ENCODE measurements around the gene NFIB. TPM values are rescaled to one million over a fixed set of nuclear protein-coding genes. Genes with fewer than 3 reads are reported as not detected.

The NFIB gene
- total RNA-seq, 2 donors from 2014 or later, result 54.8 to 114 TPM

- DNase-seq (ENCODE audit: low spot score) (no peak), ATAC-seq (ENCODE audit: insufficient number of reproducible peaks, low FRiP score, low read depth) (no peak)
- no peak overlapping the region for H3K27ac ChIP-seq
- no peak overlapping the region for H3K4me3 ChIP-seq
- H3K36me3 ChIP-seq, result no peaks in the 10 kb centered on the region
- H3K4me1 ChIP-seq (ENCODE audit: control insufficient read depth in 1 of 2, low read depth in 2 of 2), result peaks cover 17 to 48% of the 10 kb centered on the region in 2 donors
- no peaks in the 10 kb centered on the region for H3K27me3 ChIP-seq (replicated peaks; ENCODE audit: insufficient read depth)
- no peaks in the 10 kb centered on the region for H3K9me3 ChIP-seq
- TF ChIP-seq CTCF (IDR thresholded peaks at IDR 0.05), result no peak
Measured at GRCh38 chr9:14238518-14238917, 75.4 kb downstream of the NFIB start.

- Histone ChIP-seq H3K27ac (no peak overlapping the region), H3K9me3 (no peaks in the 10 kb centered on the region), H3K4me1 (ENCODE audit: control insufficient read depth in 1 of 2, low read depth in 2 of 2) (peaks cover 17 to 44% of the 10 kb centered on the region in 2 donors), H3K27me3 (replicated peaks; ENCODE audit: insufficient read depth) (no peaks in the 10 kb centered on the region), H3K4me3 (no peak overlapping the region), H3K36me3 (no peaks in the 10 kb centered on the region)
- no peak for ATAC-seq (ENCODE audit: insufficient number of reproducible peaks, low FRiP score, low read depth)
- TF ChIP-seq CTCF (IDR thresholded peaks at IDR 0.05), result no peak
- no peak for DNase-seq (ENCODE audit: low spot score)
Measured at GRCh38 chr9:14238079-14238478, 75.9 kb downstream of the NFIB start.

GRCh38 chr9:14236591-14236990, 77.3 kb downstream of the NFIB start:
- ATAC-seq (ENCODE audit: insufficient number of reproducible peaks, low FRiP score, low read depth) (no peak), DNase-seq (ENCODE audit: low spot score) (no peak)
- no peak for TF ChIP-seq CTCF (IDR thresholded peaks at IDR 0.05)
- Histone ChIP-seq H3K4me1 (ENCODE audit: control insufficient read depth in 1 of 2, low read depth in 2 of 2) (peaks cover 17 to 44% of the 10 kb centered on the region in 2 donors), H3K9me3 (no peaks in the 10 kb centered on the region), H3K4me3 (no peak overlapping the region), H3K36me3 (no peaks in the 10 kb centered on the region), H3K27ac (no peak overlapping the region), H3K27me3 (replicated peaks; ENCODE audit: insufficient read depth) (no peaks in the 10 kb centered on the region)

GRCh38 chr9:14232111-14232510, 81.8 kb downstream of the NFIB start:
- Histone ChIP-seq H3K4me3 (no peak overlapping the region), H3K27ac (no peak overlapping the region), H3K9me3 (no peaks in the 10 kb centered on the region), H3K4me1 (ENCODE audit: control insufficient read depth in 1 of 2, low read depth in 2 of 2) (peaks cover 3 to 6% of the 10 kb centered on the region in 2 donors), H3K36me3 (no peaks in the 10 kb centered on the region), H3K27me3 (replicated peaks; ENCODE audit: insufficient read depth) (no peaks in the 10 kb centered on the region)
- no peak for DNase-seq (ENCODE audit: low spot score)
- TF ChIP-seq CTCF (IDR thresholded peaks at IDR 0.05), result no peak
- ATAC-seq (ENCODE audit: insufficient number of reproducible peaks, low FRiP score, low read depth), result no peak

- no peaks in the 10 kb centered on the region for H3K9me3 ChIP-seq
- no peak for ATAC-seq (ENCODE audit: insufficient number of reproducible peaks, low FRiP score, low read depth)
- H3K27ac ChIP-seq, result no peak overlapping the region
- DNase-seq (ENCODE audit: low spot score), result no peak
- no peaks in the 10 kb centered on the region for H3K27me3 ChIP-seq (replicated peaks; ENCODE audit: insufficient read depth)
- TF ChIP-seq CTCF (IDR thresholded peaks at IDR 0.05), result no peak
- H3K36me3 ChIP-seq, result no peaks in the 10 kb centered on the region
- no peak overlapping the region for H3K4me3 ChIP-seq
- H3K4me1 ChIP-seq (ENCODE audit: control insufficient read depth in 1 of 2, low read depth in 2 of 2), result no peaks in the 10 kb centered on the region
Measured at GRCh38 chr9:14231196-14231990, 82.5 kb downstream of the NFIB start.
